Fibroblast of peridontal ligament (primary cell): ENCODE results near the gene CDK4.

Source experiments
- DNase-seq: peaks from one replicate; pipeline ENCODE4 v3.0.0-alpha.2; 2010; ENCODE audit errors: extremely low read depth

Gene CDK4

DNA sequence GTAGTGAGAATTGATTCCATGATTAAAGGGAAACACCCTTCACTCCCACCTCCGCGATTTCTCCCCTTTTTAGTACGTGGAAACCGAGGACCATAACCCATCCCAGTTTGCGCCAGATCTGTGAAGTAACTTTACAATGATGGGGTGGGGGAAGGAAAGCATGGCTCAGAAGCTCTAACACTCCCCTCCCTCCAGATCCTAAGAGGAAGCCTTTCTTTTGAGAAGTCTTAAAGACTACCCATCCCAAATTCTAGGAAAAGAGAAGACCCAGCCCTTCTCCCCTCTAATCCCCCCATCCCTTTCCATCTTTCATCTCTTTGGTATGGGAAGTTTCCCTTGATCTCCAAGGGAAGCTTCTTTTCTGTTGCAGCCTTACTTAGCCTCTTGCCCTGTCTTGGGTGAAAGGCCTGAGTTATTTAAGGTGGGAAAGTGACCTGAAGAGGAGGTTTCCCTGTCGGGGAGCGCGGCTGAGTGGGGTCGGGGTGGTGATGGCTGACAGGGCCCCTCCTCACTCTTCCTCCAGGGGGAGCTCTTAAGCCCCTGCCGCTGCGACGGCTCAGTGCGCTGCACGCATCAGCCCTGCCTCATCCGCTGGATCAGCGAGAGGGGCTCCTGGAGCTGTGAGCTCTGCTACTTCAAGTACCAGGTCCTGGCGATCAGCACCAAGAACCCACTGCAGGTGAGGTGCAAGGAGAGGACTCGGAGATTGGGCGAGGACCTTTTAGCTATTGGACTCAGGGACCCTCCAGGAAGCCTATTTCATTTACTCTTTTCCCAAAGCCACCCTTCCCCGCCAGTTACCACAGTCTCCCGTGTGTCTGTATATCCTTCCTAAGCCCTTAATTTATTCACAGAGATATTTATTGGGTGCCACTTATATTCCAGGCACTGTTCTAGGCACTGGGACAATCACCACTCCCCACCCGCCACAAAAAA is 4.6 kb upstream of the CDK4 start:
- no peak for DNase-seq

GRCh38 chr12:57755454-57756372 is 3.6 kb upstream of the CDK4 start:
- DNase-seq = no peak

DNA sequence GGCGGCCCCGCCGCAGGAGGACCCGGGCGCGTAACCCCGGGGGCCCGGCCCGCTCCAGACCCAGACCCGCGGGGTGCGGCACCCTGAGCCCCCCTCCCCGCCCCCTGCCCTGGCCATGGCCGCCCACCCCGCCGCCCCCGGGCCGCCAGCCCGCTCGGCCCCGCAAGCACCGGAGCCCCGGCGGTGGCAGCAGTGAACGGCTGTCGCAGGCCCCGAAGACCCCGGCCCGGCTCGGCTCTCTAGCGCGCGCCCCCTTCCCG is 3.0 kb upstream of the CDK4 start:
- DNase-seq = no peak

- DNase-seq = no peak
Observed at GRCh38 chr12:57754411-57755193, 2.5 kb upstream of the CDK4 start, which contains the start of gene MARCHF9. Gene MARCHF9 (plus strand): TSS chr12:57755103. CDS start chr12:57755529, 426 bp downstream.

DNA sequence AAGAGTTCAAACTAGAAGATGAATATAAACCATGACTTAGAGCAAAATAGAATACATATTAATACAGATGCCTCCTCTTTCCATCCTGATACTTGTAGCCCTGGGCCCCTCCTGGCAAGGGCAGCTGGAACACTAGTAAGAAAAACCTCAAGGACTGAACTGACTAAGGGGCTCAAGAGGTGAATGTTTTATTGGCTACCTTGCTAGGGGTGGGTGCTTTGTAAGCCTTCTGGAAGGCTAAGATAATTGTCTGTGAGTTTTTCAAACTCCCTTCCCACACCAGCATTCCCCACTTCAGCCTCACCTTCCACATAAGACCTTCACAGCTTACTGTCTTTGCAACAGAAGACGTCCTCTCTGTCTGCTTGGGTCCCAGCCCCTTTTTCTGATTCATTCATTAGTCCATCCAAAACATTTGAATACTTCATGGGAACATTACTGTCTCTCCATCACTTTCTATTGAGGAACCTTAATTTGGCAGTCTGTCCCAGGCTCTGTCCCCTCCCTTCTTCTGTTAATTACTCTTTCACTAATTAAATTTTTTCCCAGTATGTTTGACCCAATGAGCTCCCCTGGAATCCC is 1.7 kb upstream of the CDK4 start:
- DNase-seq = no peak

GRCh38 chr12:57752668-57753000 is 524 bp upstream of the CDK4 start:
- DNase-seq = no peak

GRCh38 chr12:57751432-57751787 is 700 bp downstream of the CDK4 start:
- DNase-seq = no peak

GRCh38 chr12:57750561-57751431 is 1.3 kb downstream of the CDK4 start:
- DNase-seq = no peak

DNA sequence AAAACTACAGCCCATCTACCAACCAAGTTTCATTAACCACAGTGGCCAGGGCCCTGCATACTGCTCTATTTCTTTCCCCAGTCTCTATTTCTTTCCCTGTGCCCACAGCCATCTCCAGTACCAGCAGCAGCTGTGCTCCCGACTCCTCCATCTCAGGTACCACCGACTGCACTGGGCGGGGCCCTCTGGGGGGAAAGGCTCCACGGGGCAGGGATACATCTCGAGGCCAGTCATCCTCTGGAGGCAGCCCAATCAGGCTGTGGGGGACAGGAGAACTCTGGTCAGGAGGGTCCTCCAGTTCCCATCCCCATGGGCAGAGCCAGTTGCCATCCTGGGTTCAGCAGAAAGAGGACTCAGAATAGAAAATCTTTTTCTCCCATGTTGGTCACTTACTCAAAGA is 3.0 kb downstream of the CDK4 start:
- no peak for DNase-seq

DNA sequence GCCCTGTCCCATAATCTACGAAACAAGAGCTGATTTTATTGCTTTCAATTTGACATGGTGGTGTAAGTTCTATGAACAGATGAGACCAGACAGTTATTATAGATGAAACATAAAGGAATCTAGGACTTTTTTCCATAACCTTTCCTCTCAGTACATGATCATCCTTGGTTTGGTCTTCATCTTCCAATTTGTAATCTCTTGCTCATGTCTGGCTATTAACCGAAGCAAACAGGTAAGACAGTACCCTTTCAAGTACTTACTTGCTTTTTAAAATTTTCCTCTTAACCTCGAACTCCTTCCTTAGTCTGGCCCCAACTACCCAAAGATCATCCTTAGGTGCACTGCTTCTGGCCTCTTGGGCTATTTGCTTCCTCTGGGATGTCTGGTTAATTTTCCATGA is 6.1 kb downstream of the CDK4 start:
- DNase-seq = no peak

- no peak for DNase-seq
Observed at GRCh38 chr12:57745485-57745881, 6.6 kb downstream of the CDK4 start.

DNA sequence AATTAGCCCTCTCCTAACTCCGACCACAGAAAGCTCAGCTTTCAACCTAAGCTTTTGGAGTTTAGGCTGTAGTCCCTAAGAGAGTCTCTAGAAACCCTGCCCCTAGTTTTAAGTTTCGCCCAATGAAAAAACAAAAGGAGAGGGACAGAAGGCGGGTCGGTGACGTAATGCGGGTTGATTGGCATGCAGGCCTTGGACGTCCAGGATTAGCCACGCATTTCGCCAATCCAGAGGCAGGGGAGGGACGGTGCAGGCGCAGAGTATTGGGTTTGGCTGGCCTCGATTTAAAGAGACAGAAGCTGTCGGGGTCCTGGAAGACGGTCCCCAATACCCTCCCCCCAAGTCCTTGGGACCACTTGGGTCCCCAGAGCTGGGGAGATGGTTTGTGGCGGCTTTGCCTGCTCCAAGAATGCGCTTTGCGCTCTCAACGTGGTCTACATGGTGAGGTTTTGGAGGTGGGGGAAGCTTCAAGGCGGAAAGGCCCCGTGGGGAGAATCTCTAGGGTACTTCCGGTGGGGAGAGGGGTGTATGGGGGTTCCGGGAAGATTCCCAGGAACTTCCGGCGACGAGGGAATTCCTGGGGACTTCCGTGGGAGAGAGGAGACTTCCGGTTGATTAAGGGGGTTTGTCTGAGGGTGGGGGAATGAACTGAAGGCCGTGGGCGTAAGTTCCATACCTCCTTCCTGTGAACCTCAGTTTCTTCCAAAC is 7.2 kb downstream of the CDK4 start, which contains the start of gene TSPAN31:
Gene TSPAN31, plus strand, starts transcription at position 263 of the 708 bp plus-strand sequence. Its CDS starts 116 bp downstream, at position 379.
- DNase-seq = peak; percentile 99

DNA sequence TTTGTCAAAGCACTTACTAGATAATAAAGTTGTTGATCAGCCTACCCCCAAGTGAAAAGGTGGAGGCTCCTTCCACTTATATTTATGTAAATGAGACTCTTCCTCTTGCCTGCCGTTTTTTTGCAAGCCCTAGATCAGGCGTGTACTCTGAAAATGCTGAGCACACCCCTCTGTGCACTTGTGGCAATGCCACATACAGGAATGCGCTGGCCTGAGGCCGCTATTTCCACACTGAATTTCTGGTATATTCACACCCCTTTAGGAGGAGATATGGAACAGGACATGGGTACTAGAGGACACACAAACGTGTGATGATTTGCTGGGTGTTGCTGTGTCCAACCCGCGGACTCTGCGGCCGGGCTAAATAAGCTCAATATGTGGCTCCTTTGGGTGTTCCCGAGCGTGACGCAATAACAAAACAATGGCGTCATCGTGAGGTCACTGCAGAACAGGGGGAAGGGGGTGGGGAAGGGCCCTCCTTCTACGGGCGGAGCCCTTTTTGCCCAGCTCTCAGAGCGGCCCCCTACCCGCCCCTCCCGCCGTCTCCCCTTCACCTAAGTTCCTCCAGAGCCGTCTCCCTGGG is 7.8 kb downstream of the CDK4 start:
- peak; percentile 94 for DNase-seq

DNA sequence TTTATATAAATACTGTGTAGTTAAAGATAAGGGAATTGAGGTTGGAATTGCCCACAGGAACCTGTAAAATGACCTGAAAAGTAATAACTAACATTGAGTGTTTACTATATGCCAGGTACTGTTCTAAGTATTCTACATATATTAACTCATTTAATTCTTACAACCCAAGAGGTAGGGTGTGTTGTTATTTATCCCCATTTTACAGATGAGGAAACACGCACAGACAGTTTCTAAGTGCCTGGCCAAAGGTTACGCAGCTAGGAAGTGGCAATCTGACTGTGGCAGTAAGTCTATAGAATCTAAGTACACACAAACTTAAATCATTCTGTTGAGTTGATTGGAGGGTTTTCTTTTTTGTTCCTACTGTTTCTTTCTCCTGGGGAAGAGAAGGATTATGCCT is 8.3 kb downstream of the CDK4 start:
- no peak for DNase-seq

- DNase-seq = no peak
Observed at GRCh38 chr12:57741844-57742738, 10.0 kb downstream of the CDK4 start.

DNA sequence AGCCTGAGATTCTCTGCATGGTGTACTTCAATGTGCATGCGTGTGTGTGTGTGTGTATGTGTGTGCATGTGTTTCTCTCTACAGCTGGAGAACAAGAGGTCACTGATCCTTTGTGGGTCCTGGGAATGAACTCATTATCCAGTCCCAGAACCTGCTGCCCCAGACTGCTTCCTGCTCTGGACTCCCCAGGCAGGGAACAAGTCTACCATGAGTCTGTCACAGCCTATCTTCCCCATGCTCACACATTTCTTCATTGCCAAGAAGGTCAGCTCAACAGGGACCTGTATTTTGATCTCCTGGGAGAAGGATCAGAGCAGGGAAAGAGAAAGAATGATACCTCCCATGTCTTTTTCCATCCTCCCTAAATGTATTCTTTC is 10.7 kb downstream of the CDK4 start:
- DNase-seq = no peak

DNA sequence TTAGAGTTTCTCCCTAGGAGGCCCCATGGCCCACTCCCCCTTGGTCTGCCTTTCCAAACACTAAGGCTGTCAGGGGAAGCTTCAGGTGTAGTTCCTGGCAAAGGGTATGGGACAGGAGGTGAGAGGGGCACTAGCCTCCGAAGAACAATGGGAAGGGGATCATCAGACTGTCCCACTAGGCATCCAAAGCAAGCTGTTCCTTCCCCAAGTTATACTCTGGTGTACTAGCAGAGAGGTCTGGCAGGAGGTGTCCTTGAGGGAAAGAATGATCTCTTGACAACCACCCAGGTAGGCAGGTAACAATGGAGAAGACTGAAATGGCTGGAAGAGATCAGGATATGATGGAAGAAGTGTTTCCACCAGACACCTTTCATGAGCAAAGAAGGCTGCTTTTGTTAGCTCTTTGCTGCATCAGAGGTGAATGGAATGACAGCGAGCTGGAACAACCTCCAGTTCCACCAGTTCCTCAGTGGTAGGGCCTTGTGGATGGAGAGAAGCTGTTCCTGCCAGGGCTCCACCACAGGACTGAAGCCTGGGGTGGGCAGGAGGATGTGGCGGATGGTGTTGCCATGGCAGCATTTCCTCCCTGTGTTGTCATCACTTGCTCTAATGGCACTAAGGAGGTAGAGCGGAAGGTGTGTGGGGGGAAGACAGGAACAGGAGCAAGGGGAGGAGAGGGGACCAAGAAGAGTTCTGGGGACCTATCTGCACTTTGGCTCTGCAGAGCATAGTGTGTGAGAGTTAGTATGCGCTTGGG is 11.3 kb downstream of the CDK4 start:
- DNase-seq = no peak
